Thoracic aorta (tissue), 2 donors: Measurements from ENCODE around the gene CDH20. TPM values are rescaled to one million over a fixed set of nuclear protein-coding genes. Genes with fewer than 3 reads are reported as not detected.

Source experiments
- ATAC-seq: fragments of 150-250 bp; one replicate; pipeline ENCODE4 v1.8.0; 2017; ENCODE audit warnings: low read depth; ENCODE audit not compliant: insufficient number of reproducible peaks, low FRiP score
- DNase-seq: peaks from one replicate; pipeline ENCODE4 v3.0.0-alpha.2; 2020; ENCODE audit warnings: low spot score
- H3K27ac ChIP-seq, 2 donors: fragments of 200-600 bp; sonication (generic); 1 replicate in 1 of 2; 2 replicates in 1 of 2; pipeline ENCODE4 v1.5.1; 2016; ENCODE audit warnings: mild to moderate bottlenecking in 2 of 2, moderate library complexity in 2 of 2
- H3K27me3 ChIP-seq: fragments of 200-600 bp; sonication (generic); replicated peaks from 2 replicates; pipeline ENCODE4 v1.6.0; 2016; ENCODE audit warnings: mild to moderate bottlenecking; ENCODE audit not compliant: insufficient read depth
- H3K36me3 ChIP-seq: fragments of 200-600 bp; sonication (generic); one replicate; pipeline ENCODE4 v1.5.1; 2016
- H3K4me1 ChIP-seq, 2 donors: fragments of 200-600 bp; sonication (generic); 1 replicate in 1 of 2; 2 replicates in 1 of 2; pipeline versions ENCODE4 v1.5.1 to v1.6.0; 2016; ENCODE audit warnings: low read depth in 2 of 2, mild to moderate bottlenecking in 1 of 2; ENCODE audit not compliant: control insufficient read depth in 1 of 2
- H3K4me3 ChIP-seq: fragments of 200-600 bp; sonication (generic); 2 replicates; pipeline ENCODE4 v1.5.1; 2016; ENCODE audit warnings: mild to moderate bottlenecking
- H3K9me3 ChIP-seq: fragments of 200-600 bp; sonication (generic); 2 replicates; pipeline ENCODE4 v1.5.1; 2016
- total RNA-seq, 2 donors: library from RNA; depleted of rRNA; stranded (reverse); fragments of >200 nt; gene quantifications; one replicate each; pipeline versions ENCODE4 v1.1.0 to v1.2.3, GENCODE V29; 2016
- TF ChIP-seq, protein P1 (sequence below): fragments of 200-600 bp; sonication (generic); IDR thresholded peaks from one replicate; pipeline ENCODE4 v1.5.1; 2019; ENCODE audit warnings: antibody characterized with exemption

CDH20 gene
- total RNA-seq, 2 donors from 2014 or later, result 0.54 TPM; not detected in 1

DNA sequence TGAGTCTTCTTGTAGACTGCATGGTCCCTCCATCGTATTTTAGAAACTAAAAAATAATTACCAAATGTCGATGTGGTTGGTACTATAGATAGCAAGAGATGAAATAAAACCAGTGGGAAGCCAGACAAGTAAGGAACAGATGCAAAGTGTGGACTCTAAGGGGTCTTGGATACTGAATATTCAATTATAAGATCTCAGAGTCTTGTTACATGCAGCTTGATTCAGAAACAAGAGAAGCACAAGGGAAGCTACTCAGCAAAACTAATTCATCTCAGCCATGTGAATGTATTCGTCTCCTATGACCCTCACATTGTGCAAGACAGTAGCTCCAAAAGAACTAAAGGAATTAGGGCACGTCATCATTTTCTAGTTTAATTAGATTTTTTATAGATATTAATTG lies 80.9 kb downstream of the CDH20 start:
- no peaks in the 10 kb centered on the region for H3K36me3 ChIP-seq
- H3K9me3 ChIP-seq, result no peaks in the 10 kb centered on the region
- H3K27me3 ChIP-seq, result no peaks in the 10 kb centered on the region
- no peak overlapping the region for H3K4me3 ChIP-seq
- H3K4me1 ChIP-seq, result no peaks in the 10 kb centered on the region
- ATAC-seq (no peak), DNase-seq (no peak)
- H3K27ac ChIP-seq, result no peak overlapping the region
- TF ChIP-seq, protein P1, sequence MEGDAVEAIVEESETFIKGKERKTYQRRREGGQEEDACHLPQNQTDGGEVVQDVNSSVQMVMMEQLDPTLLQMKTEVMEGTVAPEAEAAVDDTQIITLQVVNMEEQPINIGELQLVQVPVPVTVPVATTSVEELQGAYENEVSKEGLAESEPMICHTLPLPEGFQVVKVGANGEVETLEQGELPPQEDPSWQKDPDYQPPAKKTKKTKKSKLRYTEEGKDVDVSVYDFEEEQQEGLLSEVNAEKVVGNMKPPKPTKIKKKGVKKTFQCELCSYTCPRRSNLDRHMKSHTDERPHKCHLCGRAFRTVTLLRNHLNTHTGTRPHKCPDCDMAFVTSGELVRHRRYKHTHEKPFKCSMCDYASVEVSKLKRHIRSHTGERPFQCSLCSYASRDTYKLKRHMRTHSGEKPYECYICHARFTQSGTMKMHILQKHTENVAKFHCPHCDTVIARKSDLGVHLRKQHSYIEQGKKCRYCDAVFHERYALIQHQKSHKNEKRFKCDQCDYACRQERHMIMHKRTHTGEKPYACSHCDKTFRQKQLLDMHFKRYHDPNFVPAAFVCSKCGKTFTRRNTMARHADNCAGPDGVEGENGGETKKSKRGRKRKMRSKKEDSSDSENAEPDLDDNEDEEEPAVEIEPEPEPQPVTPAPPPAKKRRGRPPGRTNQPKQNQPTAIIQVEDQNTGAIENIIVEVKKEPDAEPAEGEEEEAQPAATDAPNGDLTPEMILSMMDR, result no peak

- Histone ChIP-seq H3K4me3 (no peak overlapping the region), H3K9me3 (no peaks in the 10 kb centered on the region), H3K4me1 (no peaks in the 10 kb centered on the region), H3K27ac (no peak overlapping the region), H3K36me3 (no peaks in the 10 kb centered on the region), H3K27me3 (no peaks in the 10 kb centered on the region)
- TF ChIP-seq, protein P1, result no peak
- no peak for ATAC-seq
- DNase-seq, result no peak
Observed at GRCh38 chr18:61419763-61420162, 86.5 kb downstream of the CDH20 start.

DNA sequence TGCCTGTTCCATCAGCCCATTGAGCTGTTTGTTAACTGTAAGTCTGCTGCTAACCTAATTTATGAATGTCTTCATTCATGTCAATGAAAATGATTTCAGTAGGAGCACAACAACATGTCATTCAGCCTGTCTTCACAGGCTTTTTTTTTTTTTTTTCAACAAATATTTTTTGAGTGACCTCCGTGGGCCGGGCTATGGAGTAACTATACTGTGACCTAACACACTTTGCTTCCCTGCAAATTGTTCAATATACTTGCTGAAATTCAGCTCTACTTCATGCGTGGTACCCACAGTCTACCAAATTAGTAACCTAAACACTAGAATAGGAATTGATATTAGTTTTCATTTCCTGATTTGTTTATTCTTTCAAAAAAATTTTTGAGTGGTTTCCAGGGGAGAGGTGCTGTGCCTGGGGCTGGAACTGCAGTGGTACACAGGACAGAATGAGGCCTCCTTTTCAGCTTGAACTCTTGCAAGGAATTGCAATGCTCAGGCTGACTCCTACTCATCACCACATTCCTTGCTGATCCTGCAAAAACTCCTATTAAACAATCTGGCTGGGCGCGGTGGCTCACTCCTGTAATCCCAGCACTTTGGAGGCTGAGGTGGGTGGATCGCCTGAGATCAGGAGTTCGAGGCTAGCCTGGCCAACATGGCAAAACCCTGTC lies 87.1 kb downstream of the CDH20 start:
- no peaks in the 10 kb centered on the region for H3K27me3 ChIP-seq
- H3K27ac ChIP-seq, result no peak overlapping the region
- H3K9me3 ChIP-seq, result no peaks in the 10 kb centered on the region
- H3K4me1 ChIP-seq, result no peaks in the 10 kb centered on the region
- H3K36me3 ChIP-seq, result no peaks in the 10 kb centered on the region
- TF ChIP-seq, protein P1, result no peak
- ATAC-seq, result no peak
- DNase-seq, result no peak
- no peak overlapping the region for H3K4me3 ChIP-seq

- ATAC-seq (no peak), DNase-seq (no peak)
- no peaks in the 10 kb centered on the region for H3K36me3 ChIP-seq
- no peaks in the 10 kb centered on the region for H3K4me1 ChIP-seq
- no peaks in the 10 kb centered on the region for H3K9me3 ChIP-seq
- no peak overlapping the region for H3K27ac ChIP-seq
- TF ChIP-seq, protein P1, result no peak
- H3K27me3 ChIP-seq, result no peaks in the 10 kb centered on the region
- H3K4me3 ChIP-seq, result no peak overlapping the region
Observed at GRCh38 chr18:61426492-61427053, 93.3 kb downstream of the CDH20 start.

DNA sequence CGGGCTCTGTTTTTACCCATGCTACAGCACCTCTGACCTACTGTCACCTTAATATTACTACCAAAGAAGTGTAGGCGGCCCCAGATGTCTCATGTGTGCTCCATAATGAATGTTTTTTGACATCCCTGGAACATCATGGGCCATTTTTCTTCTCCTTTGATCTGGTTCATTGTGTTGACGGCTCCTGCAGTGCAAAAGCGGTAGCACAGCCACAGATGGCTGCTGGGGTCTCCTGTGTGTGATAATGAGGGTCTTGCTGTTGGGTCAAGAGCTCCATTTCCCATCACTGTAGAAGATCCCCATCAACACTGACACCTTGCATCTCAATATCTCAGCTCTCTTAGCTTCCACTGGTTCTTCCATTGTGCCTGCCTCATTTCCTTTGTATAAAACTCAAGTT lies 95.0 kb downstream of the CDH20 start:
- DNase-seq (no peak), ATAC-seq (no peak)
- Histone ChIP-seq H3K27me3 (no peaks in the 10 kb centered on the region), H3K9me3 (no peaks in the 10 kb centered on the region), H3K27ac (no peak overlapping the region), H3K4me1 (no peaks in the 10 kb centered on the region), H3K4me3 (no peak overlapping the region), H3K36me3 (no peaks in the 10 kb centered on the region)
- TF ChIP-seq, protein P1, result no peak
